GM23338 (cell line): Measurements from ENCODE around the gene RAET1G.

Source experiments
- EZH2phosphoT487 ChIP-seq: fragments of 200-600 bp; sonication (generic); IDR thresholded peaks from one replicate; pipeline ENCODE4 v1.8.1; 2018; ENCODE audit warnings: antibody characterized with exemption; ENCODE audit not compliant: unreplicated experiment
- NANOG ChIP-seq: IDR thresholded peaks from 2 replicates; pipeline ENCODE4 v1.6.1; 2016; ENCODE audit warnings: antibody characterized with exemption, borderline replicate concordance
- POLR2AphosphoS5 ChIP-seq: IDR thresholded peaks from 2 replicates; pipeline ENCODE4 v1.6.1; 2016; ENCODE audit warnings: antibody characterized with exemption, low read depth
- TF ChIP-seq, protein P1 (sequence below), 2 experiments: fragments of 200-600 bp in 1 of 2; sonication (generic) in 1 of 2; conservative IDR thresholded peaks; 2 replicates each; pipeline versions ENCODE4 v1.5.1 to v1.6.1; 2016 to 2017; ENCODE audit warnings: antibody characterized with exemption in 2 of 2, low read depth in 2 of 2, mild to moderate bottlenecking in 2 of 2, moderate library complexity in 1 of 2
- TF ChIP-seq, protein P2 (sequence below): IDR thresholded peaks from one replicate; pipeline ENCODE4 v1.6.1; 2018; ENCODE audit warnings: antibody characterized with exemption; ENCODE audit not compliant: unreplicated experiment

DNA sequence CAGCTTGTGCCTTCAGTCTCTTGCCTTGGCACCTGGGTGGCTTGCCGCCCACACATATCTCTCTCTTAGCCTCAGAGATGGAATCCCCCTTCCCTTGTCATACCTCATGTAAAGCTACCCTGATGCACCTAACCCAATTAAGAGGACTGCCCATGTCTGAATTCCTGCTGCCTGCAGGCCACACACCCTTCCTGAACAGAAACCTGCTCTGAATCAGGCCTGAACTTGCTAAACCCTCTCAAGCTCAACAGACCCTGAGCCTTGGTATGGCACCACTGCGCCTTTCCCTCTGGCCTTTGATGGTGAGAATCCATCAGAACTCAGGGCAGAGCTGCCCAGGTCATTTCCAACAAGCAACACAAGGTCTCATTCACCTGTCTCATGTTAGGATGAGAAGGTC, 5.2 kb downstream of the RAET1G start:
- TF ChIP-seq, protein P1, sequence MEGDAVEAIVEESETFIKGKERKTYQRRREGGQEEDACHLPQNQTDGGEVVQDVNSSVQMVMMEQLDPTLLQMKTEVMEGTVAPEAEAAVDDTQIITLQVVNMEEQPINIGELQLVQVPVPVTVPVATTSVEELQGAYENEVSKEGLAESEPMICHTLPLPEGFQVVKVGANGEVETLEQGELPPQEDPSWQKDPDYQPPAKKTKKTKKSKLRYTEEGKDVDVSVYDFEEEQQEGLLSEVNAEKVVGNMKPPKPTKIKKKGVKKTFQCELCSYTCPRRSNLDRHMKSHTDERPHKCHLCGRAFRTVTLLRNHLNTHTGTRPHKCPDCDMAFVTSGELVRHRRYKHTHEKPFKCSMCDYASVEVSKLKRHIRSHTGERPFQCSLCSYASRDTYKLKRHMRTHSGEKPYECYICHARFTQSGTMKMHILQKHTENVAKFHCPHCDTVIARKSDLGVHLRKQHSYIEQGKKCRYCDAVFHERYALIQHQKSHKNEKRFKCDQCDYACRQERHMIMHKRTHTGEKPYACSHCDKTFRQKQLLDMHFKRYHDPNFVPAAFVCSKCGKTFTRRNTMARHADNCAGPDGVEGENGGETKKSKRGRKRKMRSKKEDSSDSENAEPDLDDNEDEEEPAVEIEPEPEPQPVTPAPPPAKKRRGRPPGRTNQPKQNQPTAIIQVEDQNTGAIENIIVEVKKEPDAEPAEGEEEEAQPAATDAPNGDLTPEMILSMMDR (conservative IDR thresholded peaks at IDR 0.05; ENCODE audit: low read depth in 2 of 2): no peak
- TF ChIP-seq POLR2AphosphoS5 (no peak), NANOG (no peak), EZH2phosphoT487 (no peak)
- TF ChIP-seq, protein P2, sequence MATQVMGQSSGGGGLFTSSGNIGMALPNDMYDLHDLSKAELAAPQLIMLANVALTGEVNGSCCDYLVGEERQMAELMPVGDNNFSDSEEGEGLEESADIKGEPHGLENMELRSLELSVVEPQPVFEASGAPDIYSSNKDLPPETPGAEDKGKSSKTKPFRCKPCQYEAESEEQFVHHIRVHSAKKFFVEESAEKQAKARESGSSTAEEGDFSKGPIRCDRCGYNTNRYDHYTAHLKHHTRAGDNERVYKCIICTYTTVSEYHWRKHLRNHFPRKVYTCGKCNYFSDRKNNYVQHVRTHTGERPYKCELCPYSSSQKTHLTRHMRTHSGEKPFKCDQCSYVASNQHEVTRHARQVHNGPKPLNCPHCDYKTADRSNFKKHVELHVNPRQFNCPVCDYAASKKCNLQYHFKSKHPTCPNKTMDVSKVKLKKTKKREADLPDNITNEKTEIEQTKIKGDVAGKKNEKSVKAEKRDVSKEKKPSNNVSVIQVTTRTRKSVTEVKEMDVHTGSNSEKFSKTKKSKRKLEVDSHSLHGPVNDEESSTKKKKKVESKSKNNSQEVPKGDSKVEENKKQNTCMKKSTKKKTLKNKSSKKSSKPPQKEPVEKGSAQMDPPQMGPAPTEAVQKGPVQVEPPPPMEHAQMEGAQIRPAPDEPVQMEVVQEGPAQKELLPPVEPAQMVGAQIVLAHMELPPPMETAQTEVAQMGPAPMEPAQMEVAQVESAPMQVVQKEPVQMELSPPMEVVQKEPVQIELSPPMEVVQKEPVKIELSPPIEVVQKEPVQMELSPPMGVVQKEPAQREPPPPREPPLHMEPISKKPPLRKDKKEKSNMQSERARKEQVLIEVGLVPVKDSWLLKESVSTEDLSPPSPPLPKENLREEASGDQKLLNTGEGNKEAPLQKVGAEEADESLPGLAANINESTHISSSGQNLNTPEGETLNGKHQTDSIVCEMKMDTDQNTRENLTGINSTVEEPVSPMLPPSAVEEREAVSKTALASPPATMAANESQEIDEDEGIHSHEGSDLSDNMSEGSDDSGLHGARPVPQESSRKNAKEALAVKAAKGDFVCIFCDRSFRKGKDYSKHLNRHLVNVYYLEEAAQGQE: no peak
